ENCODE measurements around the gene ELL.
"Not testable (repeated sequence)": the region's sequence is repeated elsewhere in the genome, so short reads cannot be mapped to it uniquely, and the experiment has no call there.

Gene ELL

DNA sequence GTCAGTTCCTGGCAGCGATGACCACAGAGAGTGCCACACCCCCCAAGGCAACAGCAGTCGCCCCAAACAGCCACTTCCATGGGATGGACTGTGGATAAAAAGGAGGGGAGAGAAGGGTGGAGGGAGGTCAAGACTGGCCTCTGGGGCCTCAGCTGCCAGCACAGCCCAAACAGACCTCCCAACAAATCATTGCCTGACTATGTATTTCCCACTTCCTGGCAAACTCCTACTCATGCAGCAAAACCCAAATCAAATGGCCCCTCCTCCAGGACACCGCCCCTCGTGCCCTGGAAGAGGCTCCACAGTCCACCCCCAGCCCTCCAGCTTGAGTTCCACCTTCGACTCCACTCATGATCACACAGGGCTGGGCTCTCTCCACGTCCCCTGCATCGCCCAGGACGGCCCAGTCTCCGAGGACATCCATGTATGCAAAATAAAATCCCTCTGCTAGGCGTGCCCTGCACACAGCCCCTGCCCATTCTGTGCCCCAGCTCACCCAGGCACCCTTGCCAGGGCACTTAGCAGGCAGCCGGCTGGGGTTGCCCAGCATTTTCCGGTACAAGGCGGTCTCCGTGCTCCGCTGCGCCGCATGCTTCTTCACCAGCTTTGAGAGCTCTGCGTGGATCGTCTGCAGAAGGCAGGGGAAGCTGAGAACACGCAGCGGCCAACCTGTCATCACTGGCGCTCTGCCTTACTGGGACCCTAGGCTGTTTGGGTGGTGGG is 10.5 kb upstream of the ELL start:
- no peak for DNase-seq (ENCODE audit: low read depth in 2 of 3, low spot score in 1 of 3)

DNA sequence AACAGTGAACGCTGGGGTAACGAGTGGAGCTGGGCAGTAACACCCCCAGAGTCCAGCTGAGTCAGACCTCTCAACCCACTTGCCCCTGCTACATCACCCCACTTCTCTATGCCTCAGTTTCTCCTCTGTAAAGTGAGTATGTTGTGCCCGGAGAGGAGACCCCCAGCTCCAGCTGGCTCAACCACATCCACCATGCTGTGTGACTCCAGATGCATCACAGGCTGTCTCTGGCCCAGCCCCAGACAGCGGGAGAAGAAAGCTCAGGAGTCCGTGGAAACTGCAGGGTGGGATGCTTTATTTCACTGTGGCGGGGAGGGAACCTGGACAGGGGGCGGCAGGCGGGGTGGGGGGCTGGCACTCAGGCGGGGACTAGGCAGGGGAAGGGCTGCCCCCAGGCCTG is 9.6 kb upstream of the ELL start:
- DNase-seq (ENCODE audit: low read depth in 2 of 3, low spot score in 1 of 3): no peak

DNA sequence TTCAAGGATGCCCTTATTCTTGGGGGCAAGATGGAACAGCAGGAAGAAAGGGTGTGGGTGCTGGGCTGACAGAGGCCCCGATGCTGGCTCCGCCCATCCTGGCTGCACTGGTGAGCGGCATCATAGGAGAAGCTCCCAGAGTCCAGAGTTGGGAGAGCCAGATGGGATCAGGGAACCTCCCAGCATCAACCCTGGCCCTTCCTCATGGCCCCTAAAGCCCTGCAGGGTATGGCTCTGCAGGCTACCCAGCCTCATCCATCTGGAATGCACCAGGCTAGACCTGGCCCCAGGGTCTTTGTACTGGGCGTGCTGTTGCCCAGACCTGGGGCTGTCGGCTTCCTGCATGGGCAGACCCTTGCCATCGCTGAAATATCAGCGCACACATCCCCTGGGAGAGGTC is 7.9 kb upstream of the ELL start:
- DNase-seq (ENCODE audit: low read depth in 2 of 3, low spot score in 1 of 3): no peak

DNA sequence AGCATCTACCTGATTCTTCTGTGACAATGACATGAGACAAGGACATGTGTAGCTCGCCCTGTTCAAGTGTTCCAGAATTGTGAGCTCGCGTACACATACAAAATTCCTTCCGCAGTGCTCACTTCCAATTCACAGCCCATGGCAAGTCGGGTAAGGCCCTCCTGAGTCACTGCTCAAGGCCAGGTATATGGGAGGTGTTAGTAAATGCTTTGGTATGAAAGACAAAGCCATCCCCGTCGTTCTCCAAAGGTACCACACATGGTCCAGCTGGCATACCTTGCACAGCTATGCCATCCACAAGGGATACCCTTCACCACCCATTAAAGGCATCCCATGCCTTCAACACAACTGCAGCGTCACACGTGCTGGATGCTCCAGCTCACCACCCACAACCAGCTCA is 4.4 kb upstream of the ELL start:
- DNase-seq (ENCODE audit: low read depth in 2 of 3, low spot score in 1 of 3): no peak

DNA sequence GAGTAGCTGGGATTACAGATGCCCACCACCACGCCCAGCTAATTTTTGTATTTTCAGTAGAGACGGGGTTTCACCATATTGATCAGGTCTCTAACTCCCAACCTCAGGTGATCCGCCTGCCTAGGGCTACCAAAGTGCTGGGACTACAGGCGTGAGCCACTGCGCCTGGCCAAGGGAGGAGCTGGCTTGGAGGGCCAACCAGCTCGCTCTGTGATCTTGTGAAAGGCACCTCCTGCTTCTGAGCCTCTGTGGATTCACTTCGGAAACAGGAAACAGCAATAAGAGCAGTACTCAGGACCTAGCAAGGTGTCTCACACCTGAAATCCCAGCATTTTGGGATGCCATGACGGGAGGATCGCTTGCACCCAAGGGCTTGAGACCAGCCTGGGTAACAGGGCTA is 2.0 kb upstream of the ELL start:
- DNase-seq (ENCODE audit: low read depth in 2 of 3, low spot score in 1 of 3): no peak

DNA sequence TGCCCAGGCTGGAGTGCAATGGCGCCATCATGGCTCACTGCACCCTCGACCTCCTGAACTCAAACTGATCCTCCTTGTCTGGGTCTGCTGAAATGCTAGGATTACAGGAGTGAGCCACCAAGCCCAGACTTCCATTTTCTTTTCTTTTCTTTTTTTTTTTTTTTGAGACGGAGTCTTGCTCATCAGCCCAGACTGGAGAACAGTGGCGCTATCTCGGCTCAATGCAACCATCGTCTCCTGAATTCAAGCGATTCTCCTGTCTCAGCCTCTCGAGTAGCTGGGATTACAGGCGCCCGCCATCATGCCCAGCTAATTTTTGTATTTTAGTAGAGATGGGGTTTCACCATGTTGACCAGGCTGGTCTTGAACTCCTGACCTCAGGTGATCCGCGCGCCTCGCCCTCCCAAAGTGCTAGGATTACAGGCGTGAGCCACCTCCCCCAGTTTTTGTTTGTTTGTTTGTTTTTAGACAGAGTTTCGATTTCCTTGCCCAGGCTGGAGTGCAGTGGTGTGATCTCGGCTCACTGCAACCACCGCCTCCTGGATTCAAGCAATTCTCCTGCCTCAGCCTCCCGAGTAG is 1.1 kb upstream of the ELL start:
- DNase-seq (ENCODE audit: low read depth in 2 of 3, low spot score in 1 of 3): not testable (repeated sequence)

DNA sequence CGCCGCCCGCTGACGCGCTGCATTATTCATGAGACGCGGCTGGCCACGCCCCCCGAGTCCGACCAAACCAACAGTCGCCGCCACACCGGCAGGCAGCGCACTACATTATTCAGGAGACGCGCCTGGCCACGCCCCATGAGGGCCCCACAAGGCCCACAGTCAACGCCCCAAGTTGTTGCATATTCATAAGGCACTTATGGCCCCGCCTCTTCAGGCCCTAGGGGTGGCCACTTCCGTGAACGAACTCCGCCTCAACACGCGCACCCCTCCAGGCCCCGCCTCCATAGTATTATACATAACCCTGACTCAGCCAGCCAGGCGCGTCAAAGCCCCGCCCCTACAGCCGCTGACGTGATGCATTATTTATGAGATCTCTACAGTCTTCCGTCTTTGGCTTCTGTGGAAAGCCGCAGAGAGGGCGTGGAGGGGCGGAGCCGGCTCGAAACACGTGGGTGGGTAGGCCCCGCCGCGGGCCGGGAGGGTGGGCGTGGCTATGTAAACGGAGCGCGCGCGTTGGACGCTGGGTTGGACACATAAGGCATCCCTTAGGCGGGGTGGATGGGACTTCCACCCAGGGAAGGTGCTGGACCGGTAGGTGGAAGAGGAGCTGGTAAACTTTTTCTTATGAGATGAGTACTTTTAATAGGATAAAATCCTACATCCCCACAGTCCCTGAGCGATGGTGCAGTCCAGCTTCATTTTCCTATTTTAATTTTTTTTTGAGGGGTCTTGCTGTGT is 423 bp upstream of the ELL start:
- peak; percentile 99 to 100 (median 100) for DNase-seq (ENCODE audit: low read depth in 2 of 3, low spot score in 1 of 3)

DNA sequence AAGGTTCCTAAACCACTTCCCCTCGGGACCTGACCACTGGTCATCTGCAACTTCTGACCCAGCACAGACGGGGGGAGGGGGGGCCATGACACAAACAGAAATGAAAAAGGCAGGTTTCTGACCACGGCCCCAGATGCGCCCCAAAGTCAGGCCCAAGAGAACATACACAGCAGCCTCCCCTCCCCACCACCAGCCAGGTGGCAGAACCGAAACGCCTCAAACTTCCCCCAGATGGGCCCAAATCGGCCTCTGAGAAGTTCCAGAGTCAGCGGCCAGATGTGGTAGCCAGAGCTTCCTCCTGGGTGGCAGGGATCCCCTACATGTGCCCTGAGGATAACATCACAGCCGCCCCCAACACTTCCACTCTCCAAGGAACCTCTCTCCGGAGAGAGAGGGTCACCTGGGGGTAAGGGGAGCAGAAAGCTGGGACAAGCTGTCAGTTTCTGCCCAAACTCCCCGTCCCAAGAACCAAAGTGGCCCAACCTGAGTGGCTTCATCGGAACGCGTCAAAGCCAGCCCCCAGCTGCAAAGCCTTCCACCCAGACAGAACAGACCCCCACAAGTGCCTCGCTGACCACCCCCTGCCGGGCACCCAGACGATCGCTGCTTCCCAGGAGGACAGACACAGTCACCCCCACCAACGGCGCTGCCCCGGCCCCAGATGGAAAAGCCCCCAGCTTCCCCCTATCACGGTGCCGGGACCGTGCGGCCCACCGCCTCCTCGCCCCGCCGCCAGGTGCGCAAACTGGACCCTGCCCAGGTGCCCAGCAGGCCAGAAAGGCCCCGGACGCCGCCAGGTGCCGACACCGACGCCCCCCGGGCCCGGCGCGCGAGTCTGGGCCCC is 800 bp downstream of the ELL start:
- DNase-seq (ENCODE audit: low read depth in 2 of 3, low spot score in 1 of 3): no peak

DNA sequence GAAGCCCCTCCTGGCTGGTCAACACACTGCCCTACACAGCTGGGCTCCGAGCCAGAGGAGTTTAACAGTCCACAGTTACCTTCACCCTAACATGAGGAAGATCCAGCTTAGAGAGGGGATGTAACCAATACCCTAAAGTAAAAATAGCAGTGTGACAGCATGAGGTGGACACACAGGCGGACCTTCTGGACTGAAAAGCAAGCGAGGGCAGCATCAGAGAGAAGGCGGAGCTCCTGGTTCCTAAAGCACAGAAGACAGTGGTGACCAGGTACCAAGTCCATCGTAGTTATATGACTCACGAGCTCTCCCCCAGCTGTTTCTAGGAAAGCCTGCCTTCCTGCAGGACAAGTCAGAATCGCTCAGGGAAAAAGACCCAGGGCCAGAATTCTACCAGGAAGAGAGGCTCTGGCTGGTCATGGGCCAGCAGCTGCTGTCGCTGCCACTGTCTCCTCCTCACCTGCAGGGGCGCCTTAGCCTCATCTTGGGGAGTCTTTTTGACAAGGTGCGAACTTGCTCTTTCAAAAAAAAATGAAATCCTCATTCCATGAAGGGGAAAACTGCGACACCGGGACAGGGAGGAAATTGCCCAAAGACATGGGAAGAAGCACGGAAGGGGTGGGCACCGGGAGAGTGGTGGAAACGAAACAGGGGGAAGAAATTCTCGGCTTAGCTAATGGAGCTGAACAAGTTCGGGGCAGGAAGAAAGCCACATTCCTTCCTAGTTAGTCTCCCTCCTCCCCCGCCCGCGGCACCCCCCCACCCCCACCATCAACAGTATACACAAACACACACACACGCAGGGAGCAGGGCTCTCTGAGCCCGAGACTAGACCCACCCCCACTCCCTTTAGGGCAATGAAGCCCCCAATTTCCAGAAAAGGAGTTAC is 1.7 kb downstream of the ELL start:
- DNase-seq (ENCODE audit: low read depth in 2 of 3, low spot score in 1 of 3): peak in 1 of 3 donors; percentile 54

DNA sequence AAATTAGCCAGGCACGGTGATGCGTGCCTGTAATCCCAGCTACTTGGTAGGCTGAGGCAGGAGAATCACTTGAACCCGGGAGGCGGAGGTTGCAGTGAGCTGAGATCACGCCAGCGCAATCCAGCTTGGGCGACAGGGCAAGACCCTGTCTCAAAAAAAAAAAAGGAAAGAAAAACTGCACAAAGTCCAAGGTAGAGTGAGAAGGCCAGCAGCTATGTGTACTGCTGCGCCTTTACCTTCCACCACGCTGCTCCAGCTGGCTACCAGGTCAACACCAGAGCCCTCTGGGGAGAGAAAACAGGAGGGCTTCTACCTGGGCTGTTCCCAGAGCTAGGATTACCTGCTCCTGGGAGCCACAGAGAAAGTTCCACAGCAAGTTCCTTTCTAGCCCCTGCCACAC is 3.2 kb downstream of the ELL start:
- DNase-seq (ENCODE audit: low read depth in 2 of 3, low spot score in 1 of 3): no peak

DNA sequence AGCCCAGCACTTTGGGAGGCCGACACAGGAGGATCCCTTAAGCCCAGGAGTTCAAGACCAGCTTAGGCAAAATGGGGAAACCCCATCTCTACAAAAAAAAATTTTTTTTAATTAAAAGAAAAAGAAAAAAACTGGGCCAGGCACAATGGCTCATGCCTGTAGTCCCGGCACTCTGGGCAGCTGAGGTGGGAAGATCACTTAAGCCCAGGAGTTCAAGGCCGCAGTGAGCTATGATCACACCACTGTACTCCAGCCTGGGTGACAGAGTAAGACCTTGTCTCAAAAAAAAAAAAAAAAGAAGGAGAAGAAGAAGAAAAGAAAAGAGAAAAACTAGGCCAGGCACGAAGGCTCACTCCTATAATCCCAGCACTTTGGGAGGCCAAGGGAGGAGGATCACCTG is 4.3 kb downstream of the ELL start:
- no peak for DNase-seq (ENCODE audit: low read depth in 2 of 3, low spot score in 1 of 3)

DNA sequence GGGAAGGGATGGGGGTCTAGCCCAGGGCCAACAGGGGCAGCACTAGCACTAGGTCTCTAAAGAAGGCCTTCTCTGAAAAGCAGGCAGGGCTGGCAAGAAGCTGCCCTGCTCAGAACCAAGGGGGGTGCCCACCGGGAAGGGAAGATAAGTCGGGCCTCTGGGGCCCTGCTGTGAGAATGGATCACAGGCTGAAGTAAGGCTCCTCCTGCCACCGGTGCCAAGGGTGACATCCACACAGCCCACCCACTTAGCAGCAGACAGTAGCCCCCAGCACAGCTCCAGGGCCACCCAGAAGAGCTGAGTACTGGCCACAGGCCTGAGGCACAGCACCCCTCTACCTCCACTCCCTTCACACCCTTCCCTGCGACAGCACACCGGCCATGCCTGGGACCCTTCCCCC is 5.9 kb downstream of the ELL start:
- no peak for DNase-seq (ENCODE audit: low read depth in 2 of 3, low spot score in 1 of 3)

DNA sequence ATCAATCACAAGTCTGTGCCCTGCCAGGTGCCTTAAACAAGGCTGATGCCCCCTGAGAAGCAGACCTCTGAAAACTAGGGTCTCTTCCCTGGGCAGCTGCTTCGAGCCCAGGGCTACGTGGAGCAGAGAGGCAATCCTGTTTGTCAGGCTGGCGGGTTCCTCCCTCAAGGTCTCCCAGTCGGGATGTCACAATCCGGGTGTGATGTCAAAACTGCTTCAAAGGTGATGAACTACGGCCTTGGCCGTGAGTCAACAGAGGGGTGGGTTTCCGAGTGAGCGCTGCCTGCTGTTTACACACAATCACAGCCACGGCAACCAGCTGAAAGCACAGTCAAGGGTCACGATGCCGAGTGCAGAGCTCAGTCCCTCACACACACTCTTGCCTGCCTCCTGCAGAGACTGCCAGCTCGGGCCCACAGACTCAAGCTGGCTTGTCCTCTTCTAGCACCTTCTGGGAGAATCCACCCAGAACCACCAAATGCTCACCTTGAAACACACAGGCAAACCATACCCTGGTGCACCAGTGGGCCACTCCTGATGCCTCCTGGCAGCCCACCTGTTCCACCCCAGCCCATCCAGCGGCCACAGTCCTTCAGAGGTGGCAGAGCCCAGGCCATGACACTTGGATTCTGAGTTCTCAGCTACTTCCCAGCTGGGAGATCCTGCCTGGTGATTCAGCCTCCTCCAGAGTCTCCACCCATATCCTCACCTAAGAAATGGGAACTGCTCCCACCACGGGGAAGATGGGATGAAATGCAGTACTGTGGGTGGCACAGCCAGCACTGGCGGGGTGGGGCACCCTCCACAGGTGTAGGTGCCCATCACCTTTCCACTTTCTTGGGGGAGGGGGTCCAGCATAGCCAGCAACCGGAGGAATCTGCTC is 6.8 kb downstream of the ELL start:
- no peak for DNase-seq (ENCODE audit: low read depth in 2 of 3, low spot score in 1 of 3)

DNA sequence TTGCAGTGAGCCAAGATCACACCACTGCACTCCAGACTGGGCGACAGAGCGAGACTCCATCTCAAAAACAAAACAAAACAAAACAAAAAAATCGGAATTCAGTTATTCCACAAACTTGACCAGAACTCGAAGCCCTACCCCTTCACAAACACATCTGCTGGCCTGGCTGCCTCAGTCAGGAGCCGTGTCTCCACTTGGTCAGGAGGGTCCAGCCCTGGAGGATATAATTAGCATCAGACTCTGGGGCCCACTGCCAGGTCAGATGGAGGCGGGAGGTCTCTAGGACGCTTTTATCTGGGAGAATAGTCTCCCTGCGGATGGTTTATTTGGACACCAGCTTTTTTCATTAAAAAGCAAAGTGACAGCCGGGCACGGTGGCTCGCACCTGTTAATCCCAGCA is 8.0 kb downstream of the ELL start:
- DNase-seq (ENCODE audit: low read depth in 2 of 3, low spot score in 1 of 3): no peak

DNA sequence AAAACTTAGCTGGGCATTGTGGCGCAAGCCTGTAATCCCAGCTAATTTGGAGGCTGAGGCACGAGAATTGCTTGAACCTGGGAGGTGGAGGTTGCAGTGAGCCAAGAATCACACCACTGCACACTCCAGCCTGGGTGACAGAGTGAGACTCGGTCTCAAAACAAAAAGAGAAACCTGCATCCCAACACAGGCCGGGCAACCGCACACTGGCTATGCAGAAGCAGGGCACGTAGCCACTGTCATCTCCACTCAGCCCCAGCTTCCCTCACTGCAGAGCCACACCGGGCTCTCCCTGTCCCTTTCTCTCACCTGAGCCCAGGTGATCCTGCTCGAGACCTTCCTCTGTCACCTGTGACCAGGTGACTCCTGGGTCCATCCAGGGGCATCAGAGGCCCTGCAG is 11.7 kb downstream of the ELL start:
- DNase-seq (ENCODE audit: low read depth in 2 of 3, low spot score in 1 of 3): no peak

DNA sequence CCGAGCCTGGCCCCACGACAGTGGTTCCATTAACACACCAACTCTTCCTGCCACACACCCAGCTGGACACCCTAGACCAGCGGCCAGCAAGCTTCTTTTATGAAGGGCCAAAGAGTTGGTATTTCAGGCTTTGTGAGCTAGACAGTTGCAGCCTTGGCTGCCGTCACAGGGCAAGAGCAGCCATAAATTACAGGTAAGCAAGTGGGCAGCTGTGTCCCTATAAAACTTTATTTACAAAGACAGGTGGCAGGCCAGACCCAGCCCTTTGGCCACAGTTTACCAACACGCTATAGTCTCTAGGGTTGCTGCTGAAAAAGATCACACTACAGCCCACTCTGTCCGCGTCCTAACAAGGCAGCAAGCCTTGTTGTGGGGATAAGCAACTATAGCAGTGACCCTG is 13.3 kb downstream of the ELL start:
- no peak for DNase-seq (ENCODE audit: low read depth in 2 of 3, low spot score in 1 of 3)

DNA sequence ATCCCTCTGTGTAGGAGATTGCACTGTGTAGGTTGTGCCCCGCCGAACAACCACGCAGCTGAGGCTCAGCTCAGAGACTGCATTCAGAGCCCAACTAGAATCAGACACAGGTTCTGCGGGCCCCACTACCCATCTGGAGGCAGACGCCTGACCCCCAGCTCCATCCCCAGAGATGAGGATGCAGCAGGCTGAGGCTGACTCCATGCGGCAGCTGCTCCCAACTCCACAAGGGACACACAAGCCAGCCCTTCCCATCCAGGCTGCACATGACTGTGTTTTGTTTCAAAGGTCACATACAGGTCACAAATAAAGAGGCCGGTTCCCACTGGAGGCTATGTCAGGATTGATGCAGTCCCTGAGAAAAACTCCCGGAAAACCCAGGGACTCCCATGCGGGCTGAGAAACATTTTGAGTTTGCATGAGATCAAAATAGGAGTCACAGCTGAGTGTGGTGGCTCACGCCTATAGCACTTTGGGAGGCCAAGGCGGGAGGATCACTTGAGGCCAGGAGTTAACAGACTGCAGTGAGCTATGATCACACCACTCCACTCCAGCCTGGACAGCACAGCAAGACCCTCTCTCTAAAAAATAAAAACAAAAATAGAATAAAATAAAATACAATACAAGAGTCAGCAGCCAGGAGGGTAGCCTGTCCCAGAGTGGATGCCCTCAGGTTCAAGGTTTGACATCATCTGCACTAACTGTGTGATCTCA is 14.0 kb downstream of the ELL start:
- no peak for DNase-seq (ENCODE audit: low read depth in 2 of 3, low spot score in 1 of 3)

DNA sequence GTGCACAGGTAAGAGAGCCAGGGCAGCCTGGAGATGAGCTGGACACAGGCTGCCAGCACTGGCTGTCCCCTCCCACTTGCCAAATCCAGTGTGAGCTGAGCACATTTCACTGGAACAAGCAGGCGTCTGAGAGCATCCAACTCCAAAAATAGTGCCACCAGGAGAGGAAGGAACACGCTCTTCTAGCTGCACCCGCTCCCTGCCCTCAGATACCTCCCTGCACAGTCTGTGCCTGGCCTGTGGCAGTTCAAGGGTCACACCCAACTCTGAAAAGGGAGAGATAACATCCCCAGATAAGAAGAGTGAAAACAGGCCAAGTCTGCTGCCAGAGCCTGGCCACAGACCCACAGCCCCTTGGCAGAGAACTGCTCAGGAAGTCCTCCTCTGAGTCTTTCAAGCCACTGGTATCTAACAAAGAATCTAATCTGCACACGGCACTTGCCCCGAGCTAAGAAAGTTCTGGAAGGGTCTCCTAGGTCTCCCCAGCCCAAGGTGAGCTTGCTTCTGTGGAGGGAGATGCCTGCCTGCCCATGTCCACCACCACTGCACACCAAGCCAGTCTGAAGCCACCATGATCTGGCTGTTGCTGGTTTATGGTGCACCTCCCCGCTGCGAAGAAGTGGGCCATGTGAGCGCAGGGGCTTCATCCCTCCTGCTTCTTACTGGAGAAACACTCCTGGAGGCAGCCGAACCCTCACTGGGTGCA is 14.7 kb downstream of the ELL start:
- no peak for DNase-seq (ENCODE audit: low read depth in 2 of 3, low spot score in 1 of 3)

Data from stimulated activated CD4-positive, alpha-beta T cell treated with anti-CD3 and anti-CD28 coated beads, Interleukin-12 subunit alpha, Interleukin-12 subunit beta, amount 100 ng/mL, for 48 hours (primary cell).